ENCODE measurements around the gene ISG15. TPM values are rescaled to one million over a fixed set of nuclear protein-coding genes. Genes with fewer than 3 reads are reported as not detected.
A peak's percentile ranks its signal among the peaks of the same experiment; 100 is the strongest.

Gene ISG15
- 13.2 TPM for polyA plus RNA-seq (2013, experiment 1 of 2)
- 12.9 TPM for polyA plus RNA-seq (2013, experiment 2 of 2)

DNA sequence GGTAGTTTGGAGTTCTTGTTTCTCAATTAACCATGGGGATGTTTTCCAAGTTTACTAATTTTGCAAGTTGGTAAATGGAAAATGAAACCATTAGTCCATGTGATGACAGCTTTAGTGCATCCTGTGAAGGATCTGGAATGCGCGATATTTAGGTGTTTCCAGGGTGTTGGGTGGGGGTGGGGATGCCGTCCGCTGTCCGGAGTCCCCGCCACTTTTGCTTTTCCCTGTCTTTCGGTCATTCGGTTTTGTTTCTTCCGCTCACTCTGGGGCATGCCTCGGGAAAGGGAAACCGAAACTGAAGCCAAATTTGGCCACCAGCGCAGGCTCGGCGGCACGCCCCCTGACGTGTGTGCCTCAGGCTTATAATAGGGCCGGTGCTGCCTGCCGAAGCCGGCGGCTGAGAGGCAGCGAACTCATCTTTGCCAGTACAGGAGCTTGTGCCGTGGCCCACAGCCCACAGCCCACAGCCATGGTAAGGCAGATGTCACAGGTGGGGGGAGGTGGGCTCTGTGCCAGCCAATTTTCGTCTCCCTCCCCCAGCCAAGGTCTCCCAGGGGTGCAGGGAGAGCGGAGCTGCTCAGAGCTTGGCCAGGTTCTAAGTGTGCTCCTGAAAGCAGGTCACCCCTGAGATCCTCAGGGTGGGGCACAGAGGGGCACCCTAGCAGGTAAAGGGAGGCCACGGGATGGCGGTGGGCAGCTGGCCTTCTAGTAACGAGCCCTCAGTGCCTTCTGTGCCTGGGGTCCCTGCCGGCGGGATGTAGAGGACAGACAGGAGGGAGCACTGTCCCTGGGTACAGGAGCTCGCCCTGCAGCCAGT, at the start of gene ISG15:
TSS of gene ISG15 (plus strand) at position 393 of the 817 bp plus-strand sequence. CDS start at position 470, 77 bp downstream.
- Histone ChIP-seq H2BK120ac (ENCODE audit: low read depth, low read length) (no peak within 1 kb of the TSS), H3K23ac (ENCODE audit: low read length) (peak within 1 kb of the TSS; percentile 95), H3K27ac (ENCODE audit: low read depth, low read length) (no peak within 1 kb of the TSS), H3K4me2 (ENCODE audit: low read length) (peak within 1 kb of the TSS; percentile 73), H3K18ac (ENCODE audit: low read length) (peak within 1 kb of the TSS; percentile 23), H3K79me2 (ENCODE audit: control insufficient read depth, insufficient read depth, low read length) (no peaks in the 10 kb centered on the region), H2AK5ac (ENCODE audit: low read length) (peak within 1 kb of the TSS; percentile 69), H3K9ac (ENCODE audit: low read length) (peak within 1 kb of the TSS; percentile 72), H4K8ac (ENCODE audit: low read depth, low read length) (no peak within 1 kb of the TSS), H3K56ac (ENCODE audit: low read length) (peak within 1 kb of the TSS; percentile 93), H3K36me3 (ENCODE audit: control insufficient read depth, insufficient read depth, low read length) (no peaks in the 10 kb centered on the region), H2BK5ac (ENCODE audit: low read length) (no peak within 1 kb of the TSS), H2BK15ac (replicated peaks; ENCODE audit: low read depth) (no peak within 1 kb of the TSS), H3K27me3 (ENCODE audit: insufficient read depth, low read length, poor library complexity) (no peaks in the 10 kb centered on the region), H4K5ac (ENCODE audit: low read length) (no peak within 1 kb of the TSS), H3K4me3 (ENCODE audit: low read length) (no peak within 1 kb of the TSS), H3K4me1 (ENCODE audit: control insufficient read depth, low read depth, low read length) (no peaks in the 10 kb centered on the region), H3K79me1 (ENCODE audit: low read length) (no peaks in the 10 kb centered on the region), H3K4ac (ENCODE audit: low read depth, low read length) (peak within 1 kb of the TSS; percentile 46)
- WGBS (ENCODE audit: extremely low coverage, insufficient coverage, low lambda C conversion rate), result no CpG with 5 or more reads among the region's 30 CpGs
- peak; percentile 81 for DNase-seq

DNA sequence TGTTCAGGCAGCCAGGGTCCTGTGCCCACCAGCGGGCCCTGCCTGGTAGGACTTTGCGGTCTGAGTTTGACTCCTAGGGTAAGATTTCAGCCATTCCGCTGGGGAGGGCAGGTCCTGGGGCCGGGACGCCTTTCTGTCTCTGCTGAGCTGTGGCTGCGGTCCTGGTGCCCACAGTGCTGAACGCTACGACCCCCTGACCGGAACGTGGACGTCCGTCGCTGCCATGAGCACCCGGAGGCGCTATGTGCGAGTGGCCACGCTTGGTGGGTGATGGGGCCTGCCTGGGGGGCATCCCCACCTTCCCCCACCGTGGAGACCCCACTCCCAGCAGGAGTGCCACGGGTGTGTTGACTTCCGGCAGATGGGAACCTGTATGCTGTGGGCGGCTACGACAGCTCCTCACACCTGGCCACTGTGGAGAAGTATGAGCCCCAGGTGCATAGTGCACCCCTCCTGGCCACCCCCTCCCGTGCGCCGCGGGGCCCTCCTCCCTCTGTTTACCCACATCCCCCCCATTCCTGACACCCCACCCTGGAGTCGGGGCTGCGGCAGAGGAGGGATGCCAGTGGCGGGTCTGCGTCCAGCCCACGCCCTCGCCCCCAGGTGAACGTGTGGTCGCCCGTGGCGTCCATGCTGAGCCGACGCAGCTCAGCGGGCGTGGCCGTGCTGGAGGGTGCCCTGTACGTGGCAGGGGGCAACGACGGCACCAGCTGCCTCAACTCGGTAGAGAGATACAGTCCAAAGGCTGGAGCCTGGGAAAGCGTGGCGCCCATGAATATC, 49.4 kb upstream of the ISG15 start:
- no peak overlapping the region for H3K27ac ChIP-seq (ENCODE audit: low read depth, low read length)
- no peaks in the 10 kb centered on the region for H3K27me3 ChIP-seq (ENCODE audit: insufficient read depth, low read length, poor library complexity)
- no peaks in the 10 kb centered on the region for H3K79me1 ChIP-seq (ENCODE audit: low read length)
- H3K18ac ChIP-seq (ENCODE audit: low read length), result no peak overlapping the region
- WGBS (ENCODE audit: extremely low coverage, insufficient coverage, low lambda C conversion rate), result no CpG with 5 or more reads among the region's 47 CpGs
- no peak overlapping the region for H4K5ac ChIP-seq (ENCODE audit: low read length)
- no peak overlapping the region for H2BK120ac ChIP-seq (ENCODE audit: low read depth, low read length)
- no peak overlapping the region for H3K4ac ChIP-seq (ENCODE audit: low read depth, low read length)
- H3K4me2 ChIP-seq (ENCODE audit: low read length), result no peak overlapping the region
- no peak overlapping the region for H3K9ac ChIP-seq (ENCODE audit: low read length)
- no peaks in the 10 kb centered on the region for H3K4me1 ChIP-seq (ENCODE audit: control insufficient read depth, low read depth, low read length)
- H3K4me3 ChIP-seq (ENCODE audit: low read length), result no peak overlapping the region
- no peak overlapping the region for H2BK5ac ChIP-seq (ENCODE audit: low read length)
- peaks cover under 1% of the 10 kb centered on the region for H3K79me2 ChIP-seq (ENCODE audit: control insufficient read depth, insufficient read depth, low read length)
- DNase-seq, result no peak
- no peak overlapping the region for H2BK15ac ChIP-seq (replicated peaks; ENCODE audit: low read depth)
- no peak overlapping the region for H3K23ac ChIP-seq (ENCODE audit: low read length)
- H3K36me3 ChIP-seq (ENCODE audit: control insufficient read depth, insufficient read depth, low read length), result no peaks in the 10 kb centered on the region
- H2AK5ac ChIP-seq (ENCODE audit: low read length), result no peak overlapping the region
- H3K56ac ChIP-seq (ENCODE audit: low read length), result no peak overlapping the region
- H4K8ac ChIP-seq (ENCODE audit: low read depth, low read length), result no peak overlapping the region

DNA sequence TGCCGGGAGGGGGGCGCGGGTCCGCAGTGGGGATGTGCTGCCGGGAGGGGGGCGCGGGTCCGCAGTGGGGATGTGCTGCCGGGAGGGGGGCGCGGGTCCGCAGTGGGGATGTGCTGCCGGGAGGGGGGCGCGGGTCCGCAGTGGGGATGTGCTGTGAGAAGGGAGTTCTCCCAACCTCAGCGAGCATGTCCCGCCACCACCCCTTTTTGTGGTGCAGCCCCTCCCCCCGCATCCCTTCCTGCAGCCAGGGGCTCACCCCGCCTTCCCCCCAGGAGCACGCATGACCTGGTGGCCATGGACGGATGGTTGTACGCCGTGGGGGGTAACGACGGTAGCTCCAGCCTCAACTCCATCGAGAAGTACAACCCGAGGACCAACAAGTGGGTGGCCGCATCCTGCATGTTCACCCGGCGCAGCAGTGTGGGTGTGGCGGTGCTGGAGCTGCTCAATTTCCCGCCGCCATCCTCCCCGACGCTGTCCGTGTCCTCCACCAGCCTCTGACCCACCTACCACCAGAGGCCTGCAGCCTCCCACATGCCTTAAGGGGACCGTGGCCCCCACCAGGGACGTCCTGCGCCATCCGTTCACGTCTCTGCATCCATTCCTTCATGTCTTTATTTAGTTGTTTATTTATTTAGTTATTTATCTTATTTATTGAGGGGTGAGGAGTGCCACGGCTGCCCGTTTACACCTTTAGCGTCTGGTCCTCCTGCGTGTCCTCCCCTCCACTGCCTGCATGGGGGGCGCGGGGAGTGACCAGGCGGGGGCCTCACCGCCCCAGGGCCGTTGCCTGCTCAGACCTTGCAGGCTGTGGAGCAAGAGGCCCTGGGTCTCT, 48.4 kb upstream of the ISG15 start:
- Histone ChIP-seq H3K36me3 (ENCODE audit: control insufficient read depth, insufficient read depth, low read length) (no peaks in the 10 kb centered on the region), H3K79me1 (ENCODE audit: low read length) (no peaks in the 10 kb centered on the region), H2BK15ac (replicated peaks; ENCODE audit: low read depth) (no peak overlapping the region), H4K8ac (ENCODE audit: low read depth, low read length) (no peak overlapping the region), H3K23ac (ENCODE audit: low read length) (no peak overlapping the region), H3K27ac (ENCODE audit: low read depth, low read length) (no peak overlapping the region), H3K4me2 (ENCODE audit: low read length) (no peak overlapping the region), H3K4ac (ENCODE audit: low read depth, low read length) (no peak overlapping the region), H3K4me3 (ENCODE audit: low read length) (no peak overlapping the region), H2BK120ac (ENCODE audit: low read depth, low read length) (no peak overlapping the region), H3K79me2 (ENCODE audit: control insufficient read depth, insufficient read depth, low read length) (no peaks in the 10 kb centered on the region), H3K9ac (ENCODE audit: low read length) (no peak overlapping the region), H3K56ac (ENCODE audit: low read length) (no peak overlapping the region), H4K5ac (ENCODE audit: low read length) (no peak overlapping the region), H3K4me1 (ENCODE audit: control insufficient read depth, low read depth, low read length) (no peaks in the 10 kb centered on the region), H2AK5ac (ENCODE audit: low read length) (no peak overlapping the region), H3K18ac (ENCODE audit: low read length) (no peak overlapping the region), H2BK5ac (ENCODE audit: low read length) (no peak overlapping the region), H3K27me3 (ENCODE audit: insufficient read depth, low read length, poor library complexity) (no peaks in the 10 kb centered on the region)
- no CpG with 5 or more reads among the region's 51 CpGs for WGBS (ENCODE audit: extremely low coverage, insufficient coverage, low lambda C conversion rate)
- no peak for DNase-seq

DNA sequence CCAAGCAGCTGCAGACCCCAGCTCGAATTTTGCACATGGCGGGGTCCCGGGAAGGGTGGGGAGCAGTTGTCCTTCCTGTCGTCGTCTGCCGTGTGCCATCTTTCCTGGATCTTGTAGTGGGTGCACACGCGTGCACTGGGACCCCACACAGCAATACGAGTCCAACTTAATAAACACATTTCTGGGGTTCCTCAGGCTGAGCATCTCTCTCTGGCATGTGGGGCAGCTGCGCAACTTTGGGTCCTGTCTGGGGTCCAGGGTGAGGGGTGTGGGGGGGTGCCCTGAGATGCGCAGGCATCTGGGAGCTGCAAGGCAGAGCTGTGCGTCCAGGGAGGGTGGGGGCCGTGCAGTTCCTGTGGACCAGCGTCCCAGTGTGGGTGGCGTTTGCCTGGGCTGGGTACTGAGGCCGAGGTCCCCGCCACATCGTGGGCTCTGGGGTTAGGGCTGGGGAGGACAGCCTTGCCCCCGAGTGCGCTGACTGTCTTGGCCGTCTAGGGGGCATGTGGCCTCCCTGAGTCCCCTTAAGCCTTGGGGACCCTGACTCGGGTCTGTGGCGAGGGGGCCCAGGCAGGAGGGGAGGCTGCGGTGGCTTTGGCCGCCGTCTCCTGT, 47.7 kb upstream of the ISG15 start:
- WGBS (ENCODE audit: extremely low coverage, insufficient coverage, low lambda C conversion rate), result no CpG with 5 or more reads among the region's 26 CpGs

DNA sequence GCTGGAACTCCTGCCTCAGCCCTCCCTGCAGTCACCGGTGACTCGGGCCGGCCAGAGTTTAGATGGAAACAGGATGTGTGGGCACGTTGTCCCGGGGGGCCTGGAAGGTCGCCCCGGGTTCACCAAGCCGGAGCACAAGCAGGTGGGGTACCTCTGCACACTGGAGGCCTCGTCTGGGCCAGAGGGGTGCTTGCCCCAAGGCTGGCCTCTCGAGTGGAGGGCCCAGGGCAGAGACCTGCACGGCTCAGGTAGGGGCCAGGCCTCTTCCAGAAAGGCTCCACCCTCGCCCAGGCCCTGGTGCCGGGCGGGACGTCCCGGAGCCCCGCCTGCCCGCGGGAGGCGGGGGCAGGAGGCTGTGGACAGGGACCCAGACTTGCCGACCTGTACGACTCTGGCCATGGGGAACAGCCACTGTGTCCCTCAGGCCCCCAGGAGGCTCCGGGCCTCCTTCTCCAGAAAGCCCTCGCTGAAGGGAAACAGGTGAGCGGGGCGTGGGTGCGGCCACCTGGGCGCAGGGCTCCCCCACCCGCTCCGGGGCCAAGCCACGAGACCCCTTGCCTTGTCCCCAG, 47.1 kb upstream of the ISG15 start, which contains the start of gene PLEKHN1:
TSS of gene PLEKHN1 (plus strand) at position 348 of the 569 bp plus-strand sequence. CDS start at position 398, 50 bp downstream.
- Histone ChIP-seq H3K56ac (ENCODE audit: low read length) (peak within 1 kb of the TSS; percentile 94), H3K27ac (ENCODE audit: low read depth, low read length) (no peak within 1 kb of the TSS), H3K79me2 (ENCODE audit: control insufficient read depth, insufficient read depth, low read length) (no peaks in the 10 kb centered on the region), H2BK15ac (replicated peaks; ENCODE audit: low read depth) (no peak within 1 kb of the TSS), H3K9ac (ENCODE audit: low read length) (peak within 1 kb of the TSS; percentile 81), H3K23ac (ENCODE audit: low read length) (no peak within 1 kb of the TSS), H2AK5ac (ENCODE audit: low read length) (no peak within 1 kb of the TSS), H3K4me3 (ENCODE audit: low read length) (peak within 1 kb of the TSS; percentile 30), H3K79me1 (ENCODE audit: low read length) (no peaks in the 10 kb centered on the region), H3K4me2 (ENCODE audit: low read length) (peak within 1 kb of the TSS; percentile 79), H3K18ac (ENCODE audit: low read length) (no peak within 1 kb of the TSS), H3K4me1 (ENCODE audit: control insufficient read depth, low read depth, low read length) (no peaks in the 10 kb centered on the region), H3K27me3 (ENCODE audit: insufficient read depth, low read length, poor library complexity) (no peaks in the 10 kb centered on the region), H2BK5ac (ENCODE audit: low read length) (no peak within 1 kb of the TSS), H2BK120ac (ENCODE audit: low read depth, low read length) (no peak within 1 kb of the TSS), H3K4ac (ENCODE audit: low read depth, low read length) (no peak within 1 kb of the TSS), H4K5ac (ENCODE audit: low read length) (no peak within 1 kb of the TSS), H4K8ac (ENCODE audit: low read depth, low read length) (no peak within 1 kb of the TSS), H3K36me3 (ENCODE audit: control insufficient read depth, insufficient read depth, low read length) (no peaks in the 10 kb centered on the region)
- peak; percentile 67 for DNase-seq
- no CpG with 5 or more reads among the region's 31 CpGs for WGBS (ENCODE audit: extremely low coverage, insufficient coverage, low lambda C conversion rate)

More for the DNA sequence above, 47.7 kb upstream of the ISG15 start:
- Histone ChIP-seq H3K4me3 (ENCODE audit: low read length) (no peak overlapping the region), H2BK15ac (replicated peaks; ENCODE audit: low read depth) (no peak overlapping the region), H3K4ac (ENCODE audit: low read depth, low read length) (no peak overlapping the region), H2BK120ac (ENCODE audit: low read depth, low read length) (no peak overlapping the region), H2BK5ac (ENCODE audit: low read length) (no peak overlapping the region), H3K23ac (ENCODE audit: low read length) (no peak overlapping the region), H3K4me2 (ENCODE audit: low read length) (no peak overlapping the region), H2AK5ac (ENCODE audit: low read length) (no peak overlapping the region), H3K56ac (ENCODE audit: low read length) (peak overlapping the region; percentile 2), H4K8ac (ENCODE audit: low read depth, low read length) (no peak overlapping the region), H3K9ac (ENCODE audit: low read length) (peak overlapping the region; percentile 27), H3K79me1 (ENCODE audit: low read length) (no peaks in the 10 kb centered on the region), H3K27ac (ENCODE audit: low read depth, low read length) (no peak overlapping the region), H3K27me3 (ENCODE audit: insufficient read depth, low read length, poor library complexity) (no peaks in the 10 kb centered on the region), H3K79me2 (ENCODE audit: control insufficient read depth, insufficient read depth, low read length) (no peaks in the 10 kb centered on the region), H3K18ac (ENCODE audit: low read length) (no peak overlapping the region), H3K36me3 (ENCODE audit: control insufficient read depth, insufficient read depth, low read length) (no peaks in the 10 kb centered on the region), H4K5ac (ENCODE audit: low read length) (no peak overlapping the region), H3K4me1 (ENCODE audit: control insufficient read depth, low read depth, low read length) (no peaks in the 10 kb centered on the region)
- no peak for DNase-seq

All from mesendoderm (in vitro differentiated cells).